ENCODE data around the gene MNAT1. TPM values are rescaled to one million over a fixed set of nuclear protein-coding genes. Genes with fewer than 3 reads are reported as not detected.

Gene MNAT1
- total RNA-seq, 1 donor from 2014 or later, result 114 TPM

GRCh38 chr14:60815371-60815770, 80.8 kb downstream of the MNAT1 start:
- no peak overlapping the region for H3K27ac Mint-ChIP-seq
- H3K36me3 Mint-ChIP-seq, result peaks cover 19% of the 10 kb centered on the region

GRCh38 chr14:60817113-60817512, 82.6 kb downstream of the MNAT1 start:
- H3K4me2 ChIP-seq, result no peak overlapping the region
- no peak overlapping the region for H3K4me3 Mint-ChIP-seq

More at GRCh38 chr14:60815371-60815770, 80.8 kb downstream of the MNAT1 start:
- H3K4me1 ChIP-seq, result no peaks in the 10 kb centered on the region
- no peak for DNase-seq (ENCODE audit: low spot score)
- H3K36me3 ChIP-seq, result peaks cover 13% of the 10 kb centered on the region
- H3K79me2 ChIP-seq (ENCODE audit: low read depth), result no peaks in the 10 kb centered on the region
- H3F3A ChIP-seq (ENCODE audit: low read depth), result no peaks in the 10 kb centered on the region
- no peak overlapping the region for H3K27ac ChIP-seq
- no peaks in the 10 kb centered on the region for H4K20me1 ChIP-seq (ENCODE audit: low read depth)
- H3K27me3 ChIP-seq, result no peaks in the 10 kb centered on the region
- H3K4me2 ChIP-seq, result no peak overlapping the region
- Mint-ChIP-seq H3K4me3 (no peak overlapping the region), H3K27me3 (ENCODE audit: insufficient read depth, low read depth) (no peaks in the 10 kb centered on the region), H3K9me3 (no peaks in the 10 kb centered on the region), H3K4me1 (peaks cover 3% of the 10 kb centered on the region)
- no peak overlapping the region for H2AFZ ChIP-seq (replicated peaks)
- no peak for TF ChIP-seq EZH2phosphoT487 (IDR thresholded peaks at IDR 0.05)
- no peak for TF ChIP-seq CTCF (IDR thresholded peaks at IDR 0.05)
- no peak for TF ChIP-seq EZH2 (IDR thresholded peaks at IDR 0.05)
- H3K4me3 ChIP-seq, result no peak overlapping the region
- no peak overlapping the region for H3K9ac ChIP-seq
- H3K9me3 ChIP-seq (ENCODE audit: low read depth), result no peaks in the 10 kb centered on the region

GRCh38 chr14:60819575-60819974, 85.0 kb downstream of the MNAT1 start:
- Histone ChIP-seq H3K4me1 (no peaks in the 10 kb centered on the region), H3K36me3 (peaks cover 9% of the 10 kb centered on the region), H3K79me2 (ENCODE audit: low read depth) (no peaks in the 10 kb centered on the region), H3K4me3 (no peak overlapping the region), H3K9ac (no peak overlapping the region), H2AFZ (replicated peaks) (no peak overlapping the region), H3K27ac (no peak overlapping the region), H3K9me3 (ENCODE audit: low read depth) (no peaks in the 10 kb centered on the region), H3K27me3 (no peaks in the 10 kb centered on the region), H3K4me2 (no peak overlapping the region), H4K20me1 (ENCODE audit: low read depth) (no peaks in the 10 kb centered on the region), H3F3A (ENCODE audit: low read depth) (no peaks in the 10 kb centered on the region)
- Mint-ChIP-seq H3K27ac (no peak overlapping the region), H3K36me3 (peaks cover 11% of the 10 kb centered on the region), H3K4me3 (no peak overlapping the region), H3K9me3 (no peaks in the 10 kb centered on the region), H3K27me3 (ENCODE audit: insufficient read depth, low read depth) (no peaks in the 10 kb centered on the region), H3K4me1 (peaks cover 3% of the 10 kb centered on the region)
- no peak for DNase-seq (ENCODE audit: low spot score)
- TF ChIP-seq EZH2phosphoT487 (IDR thresholded peaks at IDR 0.05), result no peak
- TF ChIP-seq CTCF (IDR thresholded peaks at IDR 0.05), result no peak
- TF ChIP-seq EZH2 (IDR thresholded peaks at IDR 0.05), result no peak

More at GRCh38 chr14:60817113-60817512, 82.6 kb downstream of the MNAT1 start:
- peaks cover 3% of the 10 kb centered on the region for H3K4me1 Mint-ChIP-seq
- no peaks in the 10 kb centered on the region for H3K27me3 ChIP-seq
- TF ChIP-seq EZH2 (IDR thresholded peaks at IDR 0.05) (no peak), EZH2phosphoT487 (IDR thresholded peaks at IDR 0.05) (no peak), CTCF (IDR thresholded peaks at IDR 0.05) (no peak)
- H3K4me1 ChIP-seq, result no peaks in the 10 kb centered on the region
- H2AFZ ChIP-seq (replicated peaks), result no peak overlapping the region
- H3K36me3 Mint-ChIP-seq, result peaks cover 20% of the 10 kb centered on the region
- no peak for DNase-seq (ENCODE audit: low spot score)
- H3K4me3 ChIP-seq, result no peak overlapping the region
- H3K27me3 Mint-ChIP-seq (ENCODE audit: insufficient read depth, low read depth), result no peaks in the 10 kb centered on the region
- no peaks in the 10 kb centered on the region for H3K9me3 Mint-ChIP-seq
- peaks cover 9% of the 10 kb centered on the region for H3K36me3 ChIP-seq
- H3F3A ChIP-seq (ENCODE audit: low read depth), result no peaks in the 10 kb centered on the region
- H3K9ac ChIP-seq, result no peak overlapping the region
- no peaks in the 10 kb centered on the region for H3K9me3 ChIP-seq (ENCODE audit: low read depth)
- H3K27ac ChIP-seq, result no peak overlapping the region
- H4K20me1 ChIP-seq (ENCODE audit: low read depth), result no peaks in the 10 kb centered on the region
- H3K27ac Mint-ChIP-seq, result no peak overlapping the region
- no peaks in the 10 kb centered on the region for H3K79me2 ChIP-seq (ENCODE audit: low read depth)

All from neural progenitor cell (in vitro differentiated cells).